GM12873 (cell line): ENCODE results near the gene SAMD9.

ENCODE experiments used
- CTCF ChIP-seq: IDR thresholded peaks from 2 replicates; pipeline ENCODE4 v1.5.1; 2012; ENCODE audit warnings: low read depth, mild to moderate bottlenecking, moderate library complexity, low read length, control low read depth; ENCODE audit not compliant: insufficient read depth; ENCODE audit errors: missing control alignments

The SAMD9 gene

GRCh38 chr7:93117852-93118530 lies at the start of gene SAMD9:
Gene SAMD9, minus strand, starts transcription at chr7:93117979. Its CDS starts 11,882 bp downstream, at chr7:93106097.
- no peak for TF ChIP-seq CTCF

- TF ChIP-seq CTCF: no peak
These were observed 47.7 kb upstream of the SAMD9 start for GRCh38 chr7:93165447-93165846.

DNA sequence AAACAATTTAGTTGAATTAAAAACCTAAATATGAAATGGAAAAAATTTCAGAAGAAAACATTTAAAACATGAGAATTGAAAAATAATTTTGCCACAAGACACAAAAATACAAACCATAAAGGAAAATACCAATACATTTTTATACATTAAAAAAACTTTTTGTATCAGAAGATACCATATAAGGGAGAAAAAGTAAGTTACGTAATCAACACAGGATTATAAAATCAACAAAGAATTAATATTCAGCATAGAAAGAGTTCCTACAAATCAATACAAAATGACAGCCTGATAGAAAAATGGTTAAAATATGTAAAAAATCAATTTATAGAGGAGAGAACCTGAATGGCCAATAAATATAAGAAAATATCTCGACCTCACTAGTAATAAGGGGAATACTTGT lies 47.0 kb upstream of the SAMD9 start:
- no peak for TF ChIP-seq CTCF

- no peak for TF ChIP-seq CTCF
These were observed 43.5 kb upstream of the SAMD9 start for GRCh38 chr7:93161181-93161762.

- TF ChIP-seq CTCF: no peak
These were observed 42.6 kb upstream of the SAMD9 start for GRCh38 chr7:93160410-93160809.

DNA sequence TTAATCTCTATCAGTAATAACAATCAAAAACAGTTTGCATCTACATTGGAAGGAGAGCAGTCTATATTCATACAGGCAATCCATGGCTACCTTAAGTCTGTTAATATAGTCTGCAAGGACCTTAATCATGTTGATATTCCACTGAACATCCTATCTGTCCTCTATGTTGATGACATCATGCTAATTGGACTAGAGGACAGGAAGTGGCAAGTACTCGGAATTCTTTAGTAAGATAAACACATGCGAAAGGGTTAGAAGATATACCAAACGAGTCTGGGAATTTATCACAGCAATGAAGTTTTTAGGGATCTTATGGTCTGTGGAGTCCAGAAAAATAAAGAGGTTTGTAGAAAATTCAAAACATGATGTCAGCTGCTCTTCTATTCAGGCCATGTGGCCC lies 41.7 kb upstream of the SAMD9 start:
- no peak for TF ChIP-seq CTCF

- TF ChIP-seq CTCF: no peak
These were observed 39.1 kb upstream of the SAMD9 start for GRCh38 chr7:93156884-93157283.
